Inflammatory macrophage treated with lipopolysaccharide for 4 hours (primary cell): ENCODE data around the gene ANKZF1.
"Not testable (repeated sequence)": the region's sequence is repeated elsewhere in the genome, so short reads cannot be mapped to it uniquely, and the experiment has no call there.

Experiments
- DNase-seq: peaks from one replicate; pipeline ENCODE4 v3.0.0-alpha.2; 2020

Gene ANKZF1

GRCh38 chr2:219254590-219255201, 25.1 kb downstream of the ANKZF1 start:
- DNase-seq, result peak; percentile 87

DNA sequence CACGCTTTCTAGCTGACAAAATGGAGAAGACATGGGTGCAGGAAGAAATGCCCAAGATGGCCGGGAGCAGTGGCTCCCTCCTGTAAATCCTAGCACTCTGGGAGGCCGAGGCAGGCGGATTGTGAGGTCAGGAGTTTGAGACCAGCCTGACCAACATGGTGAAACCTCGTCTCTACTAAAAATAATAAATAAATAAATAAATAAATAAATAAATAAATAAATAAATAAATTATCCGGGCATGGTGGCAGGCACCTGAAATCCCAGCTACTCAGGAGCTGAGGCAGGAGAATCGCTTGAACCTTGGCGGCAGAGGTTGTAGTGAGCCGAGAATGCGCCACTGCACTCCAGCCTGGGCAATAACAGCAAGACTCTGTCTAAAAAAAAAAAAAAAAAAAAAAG, 29.3 kb downstream of the ANKZF1 start:
- not testable (repeated sequence) for DNase-seq

DNA sequence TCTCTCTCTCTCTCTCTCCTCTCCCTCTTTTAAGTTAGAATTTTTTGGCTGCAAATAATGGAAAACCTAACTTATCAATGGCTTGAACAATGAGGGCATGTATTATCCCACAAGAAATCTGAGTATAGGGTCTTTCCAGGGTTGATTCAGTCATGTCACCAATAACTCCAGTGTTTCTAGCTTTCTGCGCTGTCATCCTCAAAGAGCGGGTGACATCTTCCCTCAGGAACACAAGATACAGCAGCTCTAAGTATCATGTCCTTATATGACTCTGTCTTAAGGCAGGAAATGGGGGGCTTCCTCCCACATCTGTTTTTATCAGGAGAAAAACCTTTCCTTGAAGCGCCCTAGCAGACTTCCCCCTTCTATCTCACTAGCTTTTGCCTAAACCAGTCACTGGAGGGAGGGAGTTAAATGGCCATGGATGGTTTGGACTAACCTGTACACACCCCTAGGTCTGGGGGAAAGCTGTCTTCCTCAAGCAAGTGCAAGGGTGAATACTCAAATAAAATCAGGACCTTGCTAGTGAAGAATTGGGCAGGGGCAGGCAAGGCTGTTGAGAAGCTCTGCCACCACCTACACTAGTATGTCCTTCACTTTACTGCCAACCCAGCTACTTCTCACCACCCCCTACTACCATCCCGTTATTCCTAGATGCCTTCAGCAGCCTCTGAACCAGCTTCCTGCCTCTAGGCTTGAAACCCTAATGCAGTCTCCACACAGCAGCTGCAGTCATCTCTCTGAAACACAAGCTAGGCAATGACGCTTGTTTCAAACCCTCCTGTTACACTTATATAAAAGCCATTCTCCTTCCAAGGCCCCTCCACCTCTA, 31.6 kb downstream of the ANKZF1 start:
- DNase-seq, result no peak

DNA sequence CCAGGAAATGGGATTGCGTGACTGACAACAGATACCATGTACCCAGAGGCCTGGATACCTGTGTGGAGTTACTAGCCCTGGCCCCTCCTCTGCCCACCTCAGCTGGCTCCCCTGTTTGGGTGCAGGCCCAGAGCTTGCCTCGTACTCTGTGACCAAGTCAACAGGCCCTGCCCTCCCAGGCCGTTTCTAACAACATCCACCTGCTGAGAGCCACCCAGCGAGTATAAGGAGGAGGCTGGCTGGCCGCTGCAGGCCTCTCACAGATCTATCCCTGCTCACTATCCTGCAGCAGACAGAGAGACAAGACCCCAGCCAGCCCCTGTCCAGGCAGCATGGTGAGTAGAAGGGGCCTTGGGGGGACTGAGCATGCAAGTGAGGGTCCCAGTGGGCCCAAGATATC, 36.6 kb downstream of the ANKZF1 start:
- DNase-seq, result no peak

- DNase-seq, result no peak
Observed at GRCh38 chr2:219266886-219267285, 37.3 kb downstream of the ANKZF1 start.

DNA sequence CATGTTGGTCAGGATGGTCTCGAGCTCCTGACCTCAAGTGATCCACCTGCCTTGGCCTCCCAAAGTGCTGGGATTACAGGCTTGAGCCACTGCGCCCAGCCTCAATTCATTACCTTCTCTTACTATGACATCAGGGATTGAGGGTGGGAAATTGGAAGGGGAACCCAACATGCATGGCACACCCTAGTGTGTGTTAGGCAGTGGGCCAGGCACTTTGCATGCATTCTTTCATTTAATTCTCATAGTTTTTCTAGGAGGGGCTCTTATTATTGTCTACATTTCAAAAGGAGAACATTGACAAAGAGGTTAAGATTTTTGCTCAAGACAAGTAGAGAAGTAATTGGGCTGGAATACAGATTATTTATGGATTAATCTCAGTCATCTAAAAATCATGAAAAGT, 38.7 kb downstream of the ANKZF1 start:
- DNase-seq, result no peak

DNA sequence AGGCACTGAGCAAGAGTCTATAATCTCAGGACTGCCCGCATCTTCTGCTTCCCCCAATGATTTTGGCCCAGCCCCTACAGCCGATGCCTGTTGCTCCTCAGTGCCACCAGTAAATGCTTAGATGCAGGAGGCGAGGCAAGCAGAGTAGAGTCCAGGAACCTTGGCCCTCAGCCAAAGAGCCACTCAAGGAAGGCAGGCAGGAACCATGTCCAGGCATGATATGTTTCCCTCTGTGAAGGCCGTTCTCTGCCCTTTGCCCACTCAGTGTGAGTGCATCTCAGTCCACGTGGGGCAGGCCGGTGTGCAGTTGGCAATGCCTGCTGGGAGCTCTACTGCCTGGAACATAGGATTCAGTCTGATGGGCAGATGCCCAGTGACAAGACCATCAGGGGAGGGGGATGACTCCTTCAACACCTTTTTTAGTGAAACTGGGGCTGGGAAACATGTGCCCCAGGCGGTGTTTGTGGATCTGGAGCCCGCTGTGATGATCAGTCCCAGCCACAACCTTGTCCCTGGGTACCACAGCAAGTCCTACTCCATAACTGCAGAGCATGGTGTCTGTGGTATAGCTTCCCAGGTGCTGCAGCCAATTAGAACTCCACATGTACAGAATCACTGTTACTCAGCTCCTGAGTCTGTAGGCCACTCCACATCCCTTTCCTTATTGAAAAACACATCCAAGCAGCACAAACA, 39.9 kb downstream of the ANKZF1 start:
- no peak for DNase-seq

- no peak for DNase-seq
Observed at GRCh38 chr2:219270055-219270372, 40.4 kb downstream of the ANKZF1 start.

DNA sequence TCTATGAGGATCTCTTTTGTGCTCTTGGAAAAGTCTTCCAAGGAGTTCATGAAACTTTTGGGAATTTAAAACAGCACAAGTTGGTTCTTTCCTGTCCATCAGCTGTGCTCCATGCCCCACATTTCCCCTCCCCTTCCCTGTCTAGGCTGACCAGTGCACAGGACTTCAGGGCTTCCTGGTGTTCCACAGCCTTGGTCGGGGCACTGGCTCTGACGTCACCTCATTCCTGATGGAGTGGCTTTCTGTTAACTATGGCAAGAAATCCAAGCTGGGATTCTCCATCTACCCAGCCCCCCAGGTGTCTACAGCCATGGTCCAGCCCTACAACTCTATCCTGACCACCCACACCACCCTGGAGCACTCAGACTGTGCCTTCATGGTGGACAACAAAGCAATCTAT, 41.4 kb downstream of the ANKZF1 start:
- no peak for DNase-seq

DNA sequence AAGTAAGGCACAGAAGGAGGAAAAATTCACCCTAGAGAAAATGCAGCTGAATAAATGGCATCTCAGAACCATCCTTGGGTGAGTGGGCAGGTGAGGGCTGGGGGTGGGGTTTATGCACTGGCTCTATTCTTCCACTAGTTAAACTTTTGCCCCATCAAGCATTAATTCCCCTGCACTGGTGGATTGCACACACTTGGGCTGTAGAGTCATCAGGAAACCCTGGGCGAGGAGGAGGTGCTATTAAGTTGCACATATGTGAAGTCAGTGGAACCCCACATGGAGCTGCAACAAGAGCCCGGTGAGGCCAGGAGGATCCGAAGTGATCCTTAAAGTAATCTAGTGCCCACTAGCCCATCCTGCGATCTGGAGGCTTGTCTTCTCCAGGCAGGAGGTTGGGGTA, 42.8 kb downstream of the ANKZF1 start:
- no peak for DNase-seq

DNA sequence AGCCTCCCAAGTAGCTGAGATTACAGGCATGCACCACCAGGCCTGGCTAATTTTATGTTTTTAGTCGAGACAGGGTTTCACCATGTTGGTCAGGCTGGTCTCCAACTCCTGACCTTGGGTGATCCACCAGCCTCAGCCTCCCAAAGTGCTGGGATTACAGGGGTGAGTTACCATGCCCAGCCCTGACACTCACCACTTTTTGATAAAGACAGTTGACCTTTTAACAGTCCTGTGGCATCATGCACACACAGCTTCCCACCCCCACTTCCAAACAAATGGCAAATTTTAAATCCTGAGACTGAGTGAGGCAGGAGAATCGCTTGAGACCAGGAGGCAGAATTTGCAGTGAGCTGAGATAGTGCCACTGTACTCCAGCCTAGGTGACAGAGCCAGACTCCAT, 43.4 kb downstream of the ANKZF1 start:
- DNase-seq, result no peak

DNA sequence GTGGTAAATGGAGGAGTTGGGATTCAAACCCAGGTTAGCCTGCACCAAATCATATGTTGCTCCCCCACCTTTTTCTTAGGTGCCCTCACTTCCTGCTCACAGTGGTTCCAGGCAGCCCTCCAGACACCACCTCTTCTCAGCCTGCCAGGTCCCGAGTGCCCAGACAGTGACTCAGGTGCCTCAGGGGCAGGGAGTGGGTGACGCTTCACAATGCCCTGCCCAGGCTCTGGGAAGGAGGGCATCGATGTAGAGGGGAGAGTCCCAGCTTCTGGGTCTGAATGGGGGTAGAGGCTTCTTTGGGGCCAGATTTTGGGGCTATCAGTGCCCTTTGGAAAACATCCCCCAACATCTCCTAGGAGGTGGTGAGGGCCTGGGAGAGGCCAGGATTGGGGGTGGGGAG, 44.3 kb downstream of the ANKZF1 start:
- no peak for DNase-seq

GRCh38 chr2:219274361-219274921, 44.8 kb downstream of the ANKZF1 start:
- no peak for DNase-seq

GRCh38 chr2:219277703-219278654, 48.4 kb downstream of the ANKZF1 start:
- peak; percentile 55 for DNase-seq

DNA sequence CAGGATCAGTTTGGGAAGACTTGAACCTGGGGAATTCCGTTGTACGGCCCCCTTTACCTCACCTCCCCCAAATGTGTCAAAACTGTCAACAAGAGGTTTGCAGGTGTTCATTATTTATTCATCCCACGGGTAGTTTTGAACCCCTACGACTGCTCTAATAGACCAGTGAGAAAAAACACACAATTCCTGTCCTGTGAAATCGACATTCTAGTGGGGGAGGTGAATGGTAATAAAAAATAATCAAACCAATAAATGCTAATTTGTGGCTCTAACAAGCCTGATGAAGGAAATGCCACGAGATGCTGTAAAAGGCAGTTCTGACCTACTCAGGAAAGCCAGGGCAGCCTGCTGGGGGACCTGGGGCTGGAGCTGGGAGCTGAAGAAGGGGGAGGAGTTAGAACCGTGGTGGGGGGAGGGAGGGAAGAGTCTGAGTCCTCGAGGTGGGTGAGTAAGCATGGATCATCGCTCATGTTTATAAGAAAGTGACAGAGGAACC, 49.1 kb downstream of the ANKZF1 start:
- no peak for DNase-seq

- peak; percentile 100 for DNase-seq
Observed at GRCh38 chr2:219279151-219279915, 49.7 kb downstream of the ANKZF1 start, which contains the start of gene DNAJB2. TSS of gene DNAJB2 (plus strand) at chr2:219279366. CDS start at chr2:219279834, 468 bp downstream.

DNA sequence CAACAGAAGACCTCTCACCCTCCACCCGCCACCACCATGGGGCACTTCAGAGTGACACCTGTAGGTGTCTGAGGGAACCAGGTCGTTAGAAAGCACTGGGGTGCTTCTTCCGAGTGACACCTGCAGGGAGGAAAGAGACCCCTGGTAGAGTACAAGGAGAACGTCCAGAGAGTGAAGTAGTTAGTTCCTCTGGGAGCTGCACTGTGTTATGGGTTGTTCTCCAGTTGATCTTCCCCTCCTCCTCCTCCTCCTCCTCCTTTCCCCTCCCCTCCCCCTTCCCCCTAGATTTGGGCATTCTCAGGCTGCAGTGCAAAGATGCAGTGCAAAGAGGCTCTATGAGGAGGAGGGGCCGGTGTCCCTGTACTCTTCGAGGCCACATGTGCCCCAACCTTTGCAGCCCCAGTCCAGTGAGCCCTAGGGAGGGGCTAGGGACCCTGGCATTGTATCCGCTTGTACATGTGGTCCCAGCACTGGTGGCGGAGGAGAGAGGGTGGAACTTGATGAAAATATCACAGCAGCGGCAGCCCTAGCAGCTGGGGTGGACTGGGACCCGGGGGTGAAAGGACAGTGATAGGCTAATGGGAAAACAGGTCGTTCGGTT, 50.4 kb downstream of the ANKZF1 start:
- no peak for DNase-seq

- no peak for DNase-seq
Observed at GRCh38 chr2:219280651-219281050, 51.0 kb downstream of the ANKZF1 start.

GRCh38 chr2:219281588-219281987, 52.0 kb downstream of the ANKZF1 start:
- no peak for DNase-seq

DNA sequence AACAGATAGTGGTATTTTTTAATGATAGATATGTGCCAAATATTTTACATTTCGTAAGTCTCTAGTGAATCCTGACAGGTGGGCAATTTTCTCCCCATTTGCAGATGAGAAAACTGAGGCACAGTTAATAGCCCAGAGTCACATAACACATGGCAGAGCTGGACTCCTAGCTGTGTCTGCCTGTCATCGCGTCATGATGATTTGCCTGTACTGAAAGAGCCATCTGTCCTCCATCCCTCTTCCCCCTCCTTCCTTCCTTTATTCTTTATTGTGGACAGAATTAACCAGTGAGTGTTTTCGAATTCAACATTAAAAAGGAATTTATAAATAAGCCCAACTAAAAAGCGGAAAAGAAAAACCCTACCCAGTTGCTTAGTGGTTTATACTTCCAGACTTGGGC, 52.8 kb downstream of the ANKZF1 start:
- no peak for DNase-seq

DNA sequence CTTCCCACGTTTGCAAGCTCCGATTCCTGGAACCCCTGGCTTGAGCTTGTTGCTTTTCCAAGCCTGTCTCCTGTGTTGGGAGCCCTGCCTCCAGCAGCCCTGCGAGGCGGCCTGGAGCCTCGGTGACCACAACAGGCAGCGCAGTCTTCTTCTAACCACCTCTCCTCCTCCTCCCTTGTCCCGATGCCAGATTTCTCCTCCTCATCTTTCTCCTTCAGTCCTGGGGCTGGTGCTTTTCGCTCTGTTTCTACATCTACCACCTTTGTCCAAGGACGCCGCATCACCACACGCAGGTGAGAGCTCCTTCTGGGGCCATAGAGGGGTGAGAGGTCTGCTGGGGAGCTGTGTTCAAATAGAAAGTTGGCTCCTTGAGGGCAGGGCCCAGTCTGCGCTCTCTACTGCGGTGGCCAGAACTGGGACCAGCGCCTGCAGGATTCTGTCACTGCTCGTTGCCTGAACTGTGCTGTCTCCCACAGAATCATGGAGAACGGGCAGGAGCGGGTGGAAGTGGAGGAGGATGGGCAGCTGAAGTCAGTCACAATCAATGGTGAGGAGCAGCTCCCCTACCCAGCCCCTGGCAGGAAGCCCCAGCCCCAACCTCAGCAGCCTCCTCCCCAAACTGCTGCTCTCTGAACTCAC, 53.5 kb downstream of the ANKZF1 start:
- no peak for DNase-seq
